ENCODE measurements around the gene ACP3. TPM values are rescaled to one million over a fixed set of nuclear protein-coding genes. Genes with fewer than 3 reads are reported as not detected.

ACP3 gene
- total RNA-seq, 1 donor from 2014 or later, result 0.43 TPM

DNA sequence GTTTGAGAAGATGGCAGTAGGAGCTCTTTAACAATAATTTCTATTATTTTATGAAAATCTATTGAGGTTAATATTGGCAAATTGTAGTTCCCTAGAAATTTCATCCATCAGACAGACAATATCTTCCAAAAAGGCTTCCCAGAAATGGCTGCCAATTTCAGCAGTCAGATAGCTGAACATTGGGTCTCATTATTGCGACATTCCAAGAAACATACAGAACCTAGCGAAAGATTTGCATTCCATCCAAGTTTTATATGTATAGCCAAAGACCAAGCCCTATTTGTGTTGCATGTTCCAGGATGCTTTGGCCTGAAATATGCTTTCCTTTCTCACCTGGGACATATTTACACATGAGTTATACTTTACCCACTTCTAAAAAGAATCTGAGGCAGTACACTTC is 24.5 kb downstream of the ACP3 start:
- TF ChIP-seq, protein P1, sequence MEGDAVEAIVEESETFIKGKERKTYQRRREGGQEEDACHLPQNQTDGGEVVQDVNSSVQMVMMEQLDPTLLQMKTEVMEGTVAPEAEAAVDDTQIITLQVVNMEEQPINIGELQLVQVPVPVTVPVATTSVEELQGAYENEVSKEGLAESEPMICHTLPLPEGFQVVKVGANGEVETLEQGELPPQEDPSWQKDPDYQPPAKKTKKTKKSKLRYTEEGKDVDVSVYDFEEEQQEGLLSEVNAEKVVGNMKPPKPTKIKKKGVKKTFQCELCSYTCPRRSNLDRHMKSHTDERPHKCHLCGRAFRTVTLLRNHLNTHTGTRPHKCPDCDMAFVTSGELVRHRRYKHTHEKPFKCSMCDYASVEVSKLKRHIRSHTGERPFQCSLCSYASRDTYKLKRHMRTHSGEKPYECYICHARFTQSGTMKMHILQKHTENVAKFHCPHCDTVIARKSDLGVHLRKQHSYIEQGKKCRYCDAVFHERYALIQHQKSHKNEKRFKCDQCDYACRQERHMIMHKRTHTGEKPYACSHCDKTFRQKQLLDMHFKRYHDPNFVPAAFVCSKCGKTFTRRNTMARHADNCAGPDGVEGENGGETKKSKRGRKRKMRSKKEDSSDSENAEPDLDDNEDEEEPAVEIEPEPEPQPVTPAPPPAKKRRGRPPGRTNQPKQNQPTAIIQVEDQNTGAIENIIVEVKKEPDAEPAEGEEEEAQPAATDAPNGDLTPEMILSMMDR (IDR thresholded peaks at IDR 0.05), result no peak
- intact Hi-C loops (cut with DNase I), result no loop called here
- no peak for DNase-seq (ENCODE audit: low spot score in 2 of 2)
- no peak overlapping the region for H3K4me3 ChIP-seq
- H3K27ac ChIP-seq, result no peak overlapping the region
- no peaks in the 10 kb centered on the region for H3K9me3 ChIP-seq
- no peaks in the 10 kb centered on the region for H3K27me3 ChIP-seq
- no peaks in the 10 kb centered on the region for H3K36me3 ChIP-seq
- no peaks in the 10 kb centered on the region for H3K4me1 ChIP-seq

DNA sequence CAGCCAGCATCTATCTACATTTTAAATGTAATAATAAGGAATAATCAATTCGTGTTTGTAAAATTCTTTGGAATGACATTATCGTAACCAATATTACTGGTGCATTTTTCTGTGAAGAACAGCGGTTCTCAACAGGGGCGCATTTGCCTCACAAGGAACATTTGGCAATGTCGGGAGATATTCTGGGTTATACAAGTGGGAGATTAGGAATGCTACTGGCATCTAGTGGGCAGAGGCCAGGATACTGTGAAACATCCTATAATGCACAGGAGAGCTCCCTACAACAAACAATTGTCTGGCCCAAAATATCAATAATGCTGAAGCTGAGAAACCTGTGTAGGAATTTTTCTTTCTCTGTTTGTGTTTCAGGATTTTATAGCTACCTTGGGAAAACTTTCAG is 25.0 kb downstream of the ACP3 start:
- Histone ChIP-seq H3K4me3 (no peak overlapping the region), H3K27ac (no peak overlapping the region), H3K9me3 (no peaks in the 10 kb centered on the region), H3K36me3 (no peaks in the 10 kb centered on the region), H3K4me1 (no peaks in the 10 kb centered on the region), H3K27me3 (no peaks in the 10 kb centered on the region)
- TF ChIP-seq, protein P1 (IDR thresholded peaks at IDR 0.05), result no peak
- DNase-seq (ENCODE audit: low spot score in 2 of 2), result no peak
- intact Hi-C loops (cut with DNase I), result no loop called here

DNA sequence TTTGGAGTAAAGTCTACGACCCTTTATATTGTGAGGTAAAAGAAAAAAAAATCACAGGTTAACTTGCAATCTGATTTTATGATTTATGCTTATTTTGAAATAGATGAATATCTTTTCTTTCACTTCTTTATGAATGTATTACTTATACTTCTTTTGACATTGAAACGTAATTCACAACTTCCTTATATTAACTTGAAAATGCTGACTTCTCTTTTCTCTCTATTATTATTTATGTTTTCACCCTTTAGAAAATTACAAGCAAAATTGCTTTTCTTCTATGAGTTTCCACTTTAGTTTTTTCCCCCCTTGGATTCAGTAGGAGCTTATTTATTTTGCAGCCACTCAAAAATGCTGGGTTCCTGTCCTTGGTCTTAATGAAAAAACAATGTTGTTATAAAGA is 25.4 kb downstream of the ACP3 start:
- TF ChIP-seq, protein P1 (IDR thresholded peaks at IDR 0.05), result no peak
- Histone ChIP-seq H3K36me3 (no peaks in the 10 kb centered on the region), H3K4me1 (no peaks in the 10 kb centered on the region), H3K27me3 (no peaks in the 10 kb centered on the region), H3K9me3 (no peaks in the 10 kb centered on the region), H3K27ac (no peak overlapping the region), H3K4me3 (no peak overlapping the region)
- intact Hi-C loops (cut with DNase I), result loop anchor here (1.0 kb wide), 1 partner anchor 89 kb away; no protein-coding TSS in a partner anchor
- no peak for DNase-seq (ENCODE audit: low spot score in 2 of 2)

DNA sequence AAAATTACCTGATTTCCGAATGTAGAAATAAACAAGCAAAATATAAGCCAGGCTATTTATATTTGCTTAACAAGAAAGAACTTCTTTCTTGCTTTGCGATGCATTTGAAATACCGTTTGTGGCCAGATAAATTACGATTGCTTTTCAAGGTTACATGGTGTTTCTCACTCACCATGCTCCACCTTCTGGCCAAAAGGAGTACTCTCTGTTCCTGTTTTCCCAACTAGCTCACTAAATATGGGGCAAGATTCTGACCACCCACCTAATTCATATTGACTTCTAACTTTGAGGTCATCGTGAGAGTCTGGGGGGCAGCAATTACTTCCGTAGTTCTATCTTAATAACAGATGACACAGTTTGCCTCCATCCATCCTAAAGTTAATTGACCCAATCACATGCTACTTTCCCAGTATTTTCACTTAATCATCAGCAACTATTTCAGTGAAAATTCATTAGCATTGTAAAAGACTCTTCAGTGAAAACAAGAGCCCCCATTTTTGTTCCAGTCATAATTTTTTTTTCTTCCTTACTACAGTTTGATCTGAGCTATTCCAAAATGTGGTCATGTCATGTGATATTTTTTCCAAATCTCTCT is 25.9 kb downstream of the ACP3 start:
- TF ChIP-seq, protein P1 (IDR thresholded peaks at IDR 0.05), result peak; percentile 60 to 79 (median 69)
- intact Hi-C loops (cut with DNase I), result loop anchor here (1.0 kb wide), 1 partner anchor 90 kb away; no protein-coding TSS in a partner anchor
- Histone ChIP-seq H3K27ac (no peak overlapping the region), H3K4me3 (no peak overlapping the region), H3K36me3 (no peaks in the 10 kb centered on the region), H3K27me3 (no peaks in the 10 kb centered on the region), H3K4me1 (no peaks in the 10 kb centered on the region), H3K9me3 (no peaks in the 10 kb centered on the region)
- peak in 1 of 2 donors; percentile 68 for DNase-seq (ENCODE audit: low spot score in 2 of 2)

DNA sequence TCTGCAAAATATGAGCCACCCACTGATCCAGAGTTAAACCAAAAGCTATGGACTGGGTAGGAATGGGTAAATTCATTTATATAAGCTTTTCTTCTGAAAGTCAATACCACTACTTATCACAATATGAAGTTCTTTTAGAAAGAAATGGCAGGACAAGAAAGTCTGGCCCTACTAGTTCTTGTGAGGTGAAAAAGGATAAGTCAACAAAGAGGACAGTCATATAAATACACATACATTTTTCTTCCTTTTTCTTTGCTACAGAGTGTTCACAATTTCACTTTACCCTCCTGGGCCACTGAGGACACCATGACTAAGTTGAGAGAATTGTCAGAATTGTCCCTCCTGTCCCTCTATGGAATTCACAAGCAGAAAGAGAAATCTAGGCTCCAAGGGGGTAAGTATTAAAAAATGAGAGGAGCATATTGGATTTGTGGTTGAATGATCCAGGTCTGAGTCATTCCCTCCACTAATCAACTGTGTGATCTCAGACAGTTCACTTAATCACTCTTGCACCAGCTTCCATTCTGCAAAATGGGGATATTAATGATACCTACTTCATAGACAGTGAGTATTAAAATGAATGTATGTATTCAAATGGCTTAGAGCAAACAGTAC is 27.6 kb downstream of the ACP3 start:
- TF ChIP-seq, protein P1 (IDR thresholded peaks at IDR 0.05), result no peak
- H3K4me3 ChIP-seq, result no peak overlapping the region
- H3K27me3 ChIP-seq, result no peaks in the 10 kb centered on the region
- DNase-seq (ENCODE audit: low spot score in 2 of 2), result no peak
- no peaks in the 10 kb centered on the region for H3K4me1 ChIP-seq
- H3K27ac ChIP-seq, result no peak overlapping the region
- intact Hi-C loops (cut with DNase I), result no loop called here
- no peaks in the 10 kb centered on the region for H3K36me3 ChIP-seq
- no peaks in the 10 kb centered on the region for H3K9me3 ChIP-seq
